HEK293 (cell line): ENCODE results near the gene NAP1L4.

Experiments
- BCL6B ChIP-seq: fragments of 450-650 bp; formaldehyde crosslinking; IDR thresholded peaks from 2 replicates; pipeline ENCODE4 v1.5.1; 2017; ENCODE audit warnings: missing biosample characterization, missing genetic modification characterization
- CTCF ChIP-seq: fragments of 450-650 bp; formaldehyde crosslinking; IDR thresholded peaks from 2 replicates; pipeline ENCODE4 v1.5.1; 2016; ENCODE audit warnings: missing biosample characterization, missing genetic modification characterization
- HOXA7 ChIP-seq: sonication (generic); formaldehyde crosslinking; IDR thresholded peaks from 2 replicates; pipeline ENCODE4 v1.8.1; 2022; ENCODE audit warnings: missing genetic modification reagents, borderline replicate concordance
- KLF8 ChIP-seq: fragments of 450-650 bp; formaldehyde crosslinking; IDR thresholded peaks from 2 replicates; pipeline ENCODE4 v1.5.1; 2016; ENCODE audit warnings: missing biosample characterization, missing genetic modification characterization
- REST ChIP-seq: fragments of 450-650 bp; formaldehyde crosslinking; IDR thresholded peaks from 2 replicates; pipeline ENCODE4 v1.5.1; 2016; ENCODE audit warnings: missing biosample characterization, missing genetic modification characterization
- SCRT1 ChIP-seq: fragments of 450-650 bp; formaldehyde crosslinking; IDR thresholded peaks from 2 replicates; pipeline ENCODE4 v1.5.1; 2016; ENCODE audit warnings: missing biosample characterization, missing genetic modification characterization, borderline replicate concordance
- SP7 ChIP-seq: fragments of 450-650 bp; formaldehyde crosslinking; IDR thresholded peaks from 2 replicates; pipeline ENCODE4 v1.5.1; 2016; ENCODE audit warnings: missing biosample characterization, missing genetic modification characterization
- TRIM28 ChIP-seq: IDR thresholded peaks from 2 replicates; pipeline ENCODE4 v1.6.1; 2011; ENCODE audit warnings: low read length, control low read depth, borderline replicate concordance
- YY1 ChIP-seq: fragments of 450-650 bp; formaldehyde crosslinking; IDR thresholded peaks from 2 replicates; pipeline ENCODE4 v1.5.1; 2018; ENCODE audit warnings: missing biosample characterization, missing genetic modification characterization
- YY2 ChIP-seq: fragments of 450-650 bp; formaldehyde crosslinking; IDR thresholded peaks from 2 replicates; pipeline ENCODE4 v1.5.1; 2016; ENCODE audit warnings: missing biosample characterization, missing genetic modification characterization
- ZBTB10 ChIP-seq: fragments of 450-650 bp; formaldehyde crosslinking; IDR thresholded peaks from 2 replicates; pipeline ENCODE4 v1.5.1; 2016; ENCODE audit warnings: missing biosample characterization, missing genetic modification characterization
- ZBTB17 ChIP-seq: fragments of 450-650 bp; formaldehyde crosslinking; IDR thresholded peaks from 2 replicates; pipeline ENCODE4 v1.5.1; 2016; ENCODE audit warnings: missing biosample characterization, missing genetic modification characterization
- ZBTB21 ChIP-seq: fragments of 450-650 bp; formaldehyde crosslinking; IDR thresholded peaks from 2 replicates; pipeline ENCODE4 v1.5.1; 2017; ENCODE audit warnings: missing biosample characterization, missing genetic modification characterization
- ZFHX2 ChIP-seq: fragments of 450-650 bp; formaldehyde crosslinking; conservative IDR thresholded peaks from 2 replicates; pipeline ENCODE4 v1.5.1; 2016; ENCODE audit warnings: missing biosample characterization, missing genetic modification characterization
- ZFP37 ChIP-seq: fragments of 450-650 bp; formaldehyde crosslinking; IDR thresholded peaks from 2 replicates; pipeline ENCODE4 v1.5.1; 2016; ENCODE audit warnings: missing biosample characterization, missing genetic modification characterization
- ZNF157 ChIP-seq: fragments of 450-650 bp; formaldehyde crosslinking; IDR thresholded peaks from 2 replicates; pipeline ENCODE4 v1.5.1; 2016; ENCODE audit warnings: missing biosample characterization, missing genetic modification characterization
- ZNF324 ChIP-seq: fragments of 450-650 bp; formaldehyde crosslinking; IDR thresholded peaks from 2 replicates; pipeline ENCODE4 v1.5.1; 2016; ENCODE audit warnings: missing biosample characterization, missing genetic modification characterization
- ZNF335 ChIP-seq: fragments of 450-650 bp; formaldehyde crosslinking; conservative IDR thresholded peaks from 2 replicates; pipeline ENCODE4 v1.5.1; 2016; ENCODE audit warnings: missing biosample characterization, missing genetic modification characterization
- ZNF423 ChIP-seq: fragments of 450-650 bp; formaldehyde crosslinking; IDR thresholded peaks from 2 replicates; pipeline ENCODE4 v1.5.1; 2016; ENCODE audit warnings: missing biosample characterization, missing genetic modification characterization
- ZNF501 ChIP-seq: fragments of 450-650 bp; formaldehyde crosslinking; IDR thresholded peaks from 2 replicates; pipeline ENCODE4 v1.5.1; 2016; ENCODE audit warnings: missing biosample characterization, missing genetic modification characterization
- ZNF529 ChIP-seq: fragments of 450-650 bp; formaldehyde crosslinking; IDR thresholded peaks from 2 replicates; pipeline ENCODE4 v1.5.1; 2017; ENCODE audit warnings: missing genetic modification characterization, missing biosample characterization; ENCODE audit not compliant: insufficient replicate concordance
- ZNF600 ChIP-seq: fragments of 450-650 bp; formaldehyde crosslinking; IDR thresholded peaks from 2 replicates; pipeline ENCODE4 v1.5.1; 2016; ENCODE audit warnings: missing biosample characterization, missing genetic modification characterization
- ZNF610 ChIP-seq: fragments of 450-650 bp; formaldehyde crosslinking; IDR thresholded peaks from 2 replicates; pipeline ENCODE4 v1.5.1; 2016; ENCODE audit warnings: missing biosample characterization, missing genetic modification characterization, borderline replicate concordance
- ZNF639 ChIP-seq: fragments of 450-650 bp; formaldehyde crosslinking; IDR thresholded peaks from 2 replicates; pipeline ENCODE4 v1.5.1; 2016; ENCODE audit warnings: missing biosample characterization, missing genetic modification characterization
- ZNF76 ChIP-seq: fragments of 450-650 bp; formaldehyde crosslinking; IDR thresholded peaks from 2 replicates; pipeline ENCODE4; 2016; ENCODE audit warnings: low read depth, missing biosample characterization, missing genetic modification characterization, borderline replicate concordance
- ZNF777 ChIP-seq: fragments of 450-650 bp; formaldehyde crosslinking; IDR thresholded peaks from 2 replicates; pipeline ENCODE4 v1.5.1; 2017; ENCODE audit warnings: missing biosample characterization, missing genetic modification characterization, borderline replicate concordance
- ZXDB ChIP-seq: fragments of 450-650 bp; formaldehyde crosslinking; IDR thresholded peaks from 2 replicates; pipeline ENCODE4 v1.5.1; 2016; ENCODE audit warnings: missing biosample characterization, missing genetic modification characterization

NAP1L4 gene

GRCh38 chr11:2928605-2929530 is 63.3 kb downstream of the NAP1L4 start, which contains the start of gene PHLDA2 (continued):
- TF ChIP-seq ZNF610 (tag by site-specific recombination) (peak; percentile 23; the same call in 1 of the 2 replicates), ZNF501 (tag by site-specific recombination) (peak; percentile 66; the same call in 1 of the 2 replicates), ZBTB17 (tag by site-specific recombination) (peak; percentile 76), ZNF324 (tag by site-specific recombination) (0 out of 2 replicates have a peak, but pooled peaks have one; percentile 48), YY2 (tag by site-specific recombination) (0 out of 2 replicates have a peak, but pooled peaks have one; percentile 28), ZNF600 (tag by site-specific recombination) (peak; percentile 81), CTCF (tag by site-specific recombination) (peak; percentile 44), ZBTB21 (tag by site-specific recombination) (peak; percentile 53; the same call in 1 of the 2 replicates), ZBTB10 (tag by site-specific recombination) (peak; percentile 75), ZNF777 (tag by site-specific recombination) (0 out of 2 replicates have a peak, but pooled peaks have one; percentile 27), ZFP37 (tag by site-specific recombination) (peak; percentile 58; the same call in 1 of the 2 replicates), SP7 (tag by site-specific recombination) (peak; percentile 29; the same call in 1 of the 2 replicates), ZXDB (peak; percentile 44; the same call in 1 of the 2 replicates), ZNF423 (tag by site-specific recombination) (0 out of 2 replicates have a peak, but pooled peaks have one; percentile 27), ZNF335 (tag by site-specific recombination) (peak; percentile 28; the same call in 1 of the 2 replicates), HOXA7 (CRISPR knock-in tag) (no peak), ZFHX2 (tag by site-specific recombination) (peak; percentile 58; the same call in 1 of the 2 replicates), SCRT1 (tag by site-specific recombination) (no peak), TRIM28 (no peak), ZNF76 (tag by site-specific recombination) (peak; percentile 69; the same call in 1 of the 2 replicates), ZNF529 (tag by site-specific recombination) (no peak), ZNF157 (no peak), REST (tag by site-specific recombination) (peak; percentile 55; the same call in 1 of the 2 replicates), ZNF639 (tag by site-specific recombination) (peak; percentile 52; the same call in 1 of the 2 replicates), BCL6B (tag by site-specific recombination) (no peak), YY1 (0 out of 2 replicates have a peak, but pooled peaks have one; percentile 29), KLF8 (tag by site-specific recombination) (peak; percentile 34)
